SK-N-MC (cell line): ENCODE measurements around the gene DGKZ.

Experiments
- EZH2 ChIP-seq: fragments of 200-600 bp; sonication (generic); IDR thresholded peaks from one replicate; pipeline ENCODE4 v1.6.1; 2017; ENCODE audit warnings: antibody characterized with exemption
- FOXP2 ChIP-seq: optimal IDR thresholded peaks from 2 replicates; pipeline ENCODE3; 2011; ENCODE audit warnings: mild to moderate bottlenecking, moderate library complexity; ENCODE audit not compliant: insufficient read depth; ENCODE audit errors: extremely low read length, control extremely low read depth
- POLR2AphosphoS5 ChIP-seq: IDR thresholded peaks from 2 replicates; pipeline ENCODE4 v1.6.1; 2012; ENCODE audit warnings: mild to moderate bottlenecking, low read depth, low read length, borderline replicate concordance

DNA sequence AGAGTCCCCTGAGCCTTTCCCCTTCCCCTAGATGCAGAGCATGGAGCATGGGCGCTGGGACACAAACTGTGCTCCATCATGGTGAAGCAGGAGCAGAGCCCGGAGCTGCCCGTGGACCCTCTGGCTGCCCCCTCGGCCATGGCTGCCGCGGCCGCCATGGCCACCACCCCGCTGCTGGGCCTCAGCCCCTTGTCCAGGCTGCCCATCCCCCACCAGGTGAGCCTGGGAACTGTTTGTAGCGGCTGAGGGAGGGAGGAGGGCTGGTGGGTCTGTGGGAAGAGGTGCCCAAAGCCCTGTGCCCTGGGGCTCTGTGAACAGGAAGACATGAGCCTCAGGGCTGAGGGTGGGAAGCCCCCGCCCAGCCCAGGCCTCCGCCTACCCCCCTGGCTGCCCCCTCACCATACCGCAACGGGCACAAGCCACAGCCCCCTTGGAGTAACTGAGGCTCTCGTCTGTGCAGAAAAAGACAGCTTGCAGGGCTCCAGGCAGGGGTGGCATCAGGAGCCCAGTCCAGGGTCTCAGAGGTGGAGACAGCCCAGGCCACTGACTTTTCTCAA, 39.4 kb upstream of the DGKZ start:
- TF ChIP-seq POLR2AphosphoS5 (no peak), EZH2 (no peak), FOXP2 (no peak)
